NCI-H526 (cell line): ENCODE measurements around the gene BTNL3.
"Not testable (repeated sequence)": the region's sequence is repeated elsewhere in the genome, so short reads cannot be mapped to it uniquely, and the experiment has no call there.

Experiments used
- DNase-seq, 2 experiments: peaks; one replicate each; lab custom pipeline; 2025; lab: John Stamatoyannopoulos, UW

The BTNL3 gene

GRCh38 chr5:181020688-181021087 lies 32.0 kb downstream of the BTNL3 start:
- DNase-seq: no peak

- no peak for DNase-seq
Observed at GRCh38 chr5:181024245-181025064, 35.8 kb downstream of the BTNL3 start.

- no peak for DNase-seq
Observed at GRCh38 chr5:181027452-181028031, 38.9 kb downstream of the BTNL3 start.

GRCh38 chr5:181028032-181028819 lies 39.6 kb downstream of the BTNL3 start:
- DNase-seq: no peak

- DNase-seq: no peak
Observed at GRCh38 chr5:181031716-181032115, 43.1 kb downstream of the BTNL3 start.

GRCh38 chr5:181035991-181036815 lies 47.6 kb downstream of the BTNL3 start:
- DNase-seq: no peak

- DNase-seq: no peak
Observed at GRCh38 chr5:181036816-181037364, 48.2 kb downstream of the BTNL3 start.

GRCh38 chr5:181037365-181037861 lies 48.8 kb downstream of the BTNL3 start:
- no peak for DNase-seq

- DNase-seq: no peak
Observed at GRCh38 chr5:181039471-181039870, 50.8 kb downstream of the BTNL3 start.

- no peak for DNase-seq
Observed at GRCh38 chr5:181039931-181040630, 51.4 kb downstream of the BTNL3 start, which contains the start of gene BTNL9. BTNL9 (plus strand) TSS chr5:181040266; CDS start chr5:181045490, 5,224 bp downstream.

GRCh38 chr5:181040631-181040945 lies 51.9 kb downstream of the BTNL3 start:
- DNase-seq: no peak

GRCh38 chr5:181041043-181041442 lies 52.4 kb downstream of the BTNL3 start:
- no peak for DNase-seq

GRCh38 chr5:181042036-181042713 lies 53.5 kb downstream of the BTNL3 start:
- no peak for DNase-seq

- DNase-seq: no peak
Observed at GRCh38 chr5:181042722-181043121, 54.1 kb downstream of the BTNL3 start.

- DNase-seq: no peak
Observed at GRCh38 chr5:181043285-181044092, 54.8 kb downstream of the BTNL3 start.

GRCh38 chr5:181044093-181044599 lies 55.5 kb downstream of the BTNL3 start:
- no peak for DNase-seq

GRCh38 chr5:181044662-181045305 lies 56.1 kb downstream of the BTNL3 start:
- DNase-seq: no peak

- no peak for DNase-seq
Observed at GRCh38 chr5:181045316-181045715, 56.7 kb downstream of the BTNL3 start.

GRCh38 chr5:181045857-181046256 lies 57.2 kb downstream of the BTNL3 start:
- DNase-seq: not testable (repeated sequence)
